Stimulated activated CD4-positive, alpha-beta T cell treated with anti-CD3 and anti-CD28 coated beads, Interleukin-15, amount 100 ng/mL, for 24 hours (primary cell): ENCODE results near the gene NOCT.
"Not testable (repeated sequence)": the region's sequence is repeated elsewhere in the genome, so short reads cannot be mapped to it uniquely, and the experiment has no call there.

Experiments used
- DNase-seq: peaks from one replicate; pipeline ENCODE4 v3.0.0-alpha.2; 2020

NOCT gene

DNA sequence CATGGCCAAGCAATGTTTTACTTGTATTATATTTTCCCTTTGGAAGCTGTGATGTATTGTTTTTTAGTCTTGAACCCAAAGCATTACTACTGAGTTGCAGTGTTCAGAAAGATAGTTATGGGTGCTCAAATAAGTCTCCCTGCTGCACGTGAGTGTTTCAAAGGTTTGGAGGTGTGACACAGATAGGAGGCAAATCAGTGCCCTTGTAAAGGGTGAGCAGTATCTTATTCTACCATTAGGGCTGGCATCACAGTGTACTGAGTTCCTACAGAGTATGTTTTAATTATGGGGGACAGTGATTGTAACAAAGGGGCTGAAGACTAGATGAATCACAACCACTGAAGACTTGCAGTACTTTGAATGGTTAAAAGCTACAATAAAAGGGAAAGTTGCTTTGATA is 38.3 kb downstream of the NOCT start:
- no peak for DNase-seq

GRCh38 chr4:139054791-139055505 is 39.4 kb downstream of the NOCT start:
- DNase-seq, result no peak

DNA sequence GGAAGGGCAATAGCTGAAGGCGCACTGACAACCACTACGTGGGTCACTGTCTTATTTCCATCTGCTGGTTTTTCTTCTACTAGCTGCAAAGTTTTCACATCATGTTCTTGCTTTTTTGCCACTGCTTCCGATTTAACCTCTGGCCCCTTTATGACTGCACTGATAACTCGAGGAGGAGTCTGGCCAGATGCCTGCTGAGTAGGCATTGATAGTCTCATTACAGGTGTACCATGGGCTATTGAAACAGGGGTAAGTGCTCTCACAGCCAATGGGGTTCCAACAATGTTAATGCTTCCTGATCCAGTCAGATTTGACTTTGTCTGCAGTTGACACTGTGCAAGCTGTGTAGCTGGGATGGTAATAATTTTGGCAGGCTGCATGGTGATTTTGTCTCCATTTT is 43.4 kb downstream of the NOCT start:
- not testable (repeated sequence) for DNase-seq

DNA sequence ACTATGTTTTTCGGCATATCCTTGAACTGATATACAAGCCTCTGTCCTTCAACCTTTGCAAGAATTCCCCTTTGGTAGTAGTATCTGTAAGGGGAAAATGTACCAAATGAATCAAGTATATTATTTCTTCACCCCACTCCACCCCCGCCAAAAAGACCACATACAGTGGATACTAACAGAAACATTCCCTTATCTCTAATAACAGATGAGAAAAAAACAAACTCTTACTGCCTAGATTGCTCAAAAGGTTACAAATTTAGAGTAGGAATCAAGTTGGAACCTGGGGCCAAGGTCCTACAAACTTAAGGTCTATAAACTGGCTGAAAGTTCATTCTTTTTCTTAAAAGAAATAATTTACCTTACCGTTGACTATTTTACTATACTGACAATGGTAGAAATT is 45.0 kb downstream of the NOCT start:
- no peak for DNase-seq

DNA sequence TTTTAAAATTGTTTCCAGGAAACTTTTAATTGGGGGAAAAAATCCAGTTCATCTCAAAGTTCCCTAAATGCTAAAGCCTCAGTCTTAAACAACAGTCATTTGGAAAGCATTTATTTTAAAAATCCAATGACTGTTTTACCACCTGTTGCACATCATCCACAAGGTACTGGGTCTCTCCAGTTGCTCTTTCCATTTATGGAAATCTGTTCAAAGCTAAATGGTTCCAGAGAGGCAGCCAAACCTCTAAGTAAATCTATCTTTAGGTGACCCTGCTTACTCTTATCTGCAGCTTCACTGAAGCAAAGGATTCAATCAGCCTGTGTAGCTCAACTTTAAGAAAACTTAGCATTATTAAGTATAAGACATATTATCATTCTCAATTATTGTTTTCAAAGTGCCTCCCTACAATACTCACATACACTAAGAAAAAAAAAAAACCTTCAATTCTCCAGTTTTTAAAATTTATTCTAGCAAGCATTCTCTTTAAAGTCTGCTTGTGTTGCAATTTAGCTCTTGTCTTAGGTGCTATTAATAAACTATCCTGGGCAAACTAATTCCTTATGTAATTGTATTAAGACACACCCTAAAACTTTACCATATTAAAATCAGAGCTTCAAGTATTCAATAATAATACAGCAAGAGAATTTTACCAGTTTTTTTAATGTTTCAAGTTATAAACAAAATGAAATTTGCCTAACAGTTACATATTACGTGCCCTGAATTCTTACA is 60.6 kb downstream of the NOCT start:
- DNase-seq, result no peak

DNA sequence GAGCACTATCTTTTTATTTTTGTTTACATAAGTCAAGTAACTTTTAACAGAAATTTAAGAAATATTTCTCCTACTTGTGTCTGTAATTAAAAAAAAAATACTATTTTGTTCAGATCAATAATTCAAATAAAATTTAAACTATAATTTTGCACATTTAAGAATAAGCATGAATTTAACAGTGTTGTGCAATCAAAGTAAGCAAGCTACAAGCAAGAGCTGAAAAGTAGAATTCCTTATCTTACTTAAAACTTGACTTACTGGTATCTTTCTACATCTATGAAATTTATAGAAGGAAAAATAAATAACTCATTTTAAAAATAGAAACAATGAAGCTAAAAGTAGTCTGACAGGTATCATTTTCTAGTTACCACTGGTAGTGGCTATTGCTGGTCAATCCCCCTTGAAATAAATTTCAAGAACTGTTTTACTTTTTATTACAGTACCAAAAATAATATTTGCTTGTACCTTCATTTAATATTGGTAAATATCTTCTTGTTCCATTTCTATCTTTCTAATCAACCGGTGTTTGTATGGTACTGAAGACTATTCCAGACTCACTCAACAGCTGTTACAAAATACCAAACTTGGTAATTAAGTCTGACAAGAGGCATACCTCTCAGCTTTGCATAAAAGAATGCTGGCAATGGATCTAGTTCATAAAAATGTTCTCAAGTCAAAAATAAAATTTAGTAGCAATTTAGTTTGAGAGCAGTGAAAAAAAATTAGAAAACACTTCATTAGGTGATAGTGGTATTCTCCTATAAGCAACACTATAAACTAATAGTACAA is 62.2 kb downstream of the NOCT start:
- DNase-seq, result no peak

DNA sequence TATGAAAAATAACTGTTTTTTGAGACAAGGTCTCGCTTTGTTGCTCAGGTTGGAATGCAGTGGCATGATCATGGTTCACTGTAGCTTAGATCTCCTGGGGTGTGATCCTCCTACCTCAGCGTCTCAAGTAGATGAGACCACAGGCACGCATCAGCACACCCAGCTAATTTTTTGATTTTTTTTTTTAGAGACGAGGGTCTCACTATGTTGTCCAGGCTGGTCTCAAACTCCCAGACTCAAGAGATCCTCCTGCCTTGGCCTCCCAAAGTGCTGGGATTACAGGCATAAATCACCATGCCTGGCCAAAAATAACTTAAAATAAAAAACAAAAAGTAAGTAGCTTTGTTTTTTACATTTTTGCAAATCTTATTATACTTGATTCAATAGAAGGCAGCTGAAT is 63.3 kb downstream of the NOCT start:
- DNase-seq, result no peak

DNA sequence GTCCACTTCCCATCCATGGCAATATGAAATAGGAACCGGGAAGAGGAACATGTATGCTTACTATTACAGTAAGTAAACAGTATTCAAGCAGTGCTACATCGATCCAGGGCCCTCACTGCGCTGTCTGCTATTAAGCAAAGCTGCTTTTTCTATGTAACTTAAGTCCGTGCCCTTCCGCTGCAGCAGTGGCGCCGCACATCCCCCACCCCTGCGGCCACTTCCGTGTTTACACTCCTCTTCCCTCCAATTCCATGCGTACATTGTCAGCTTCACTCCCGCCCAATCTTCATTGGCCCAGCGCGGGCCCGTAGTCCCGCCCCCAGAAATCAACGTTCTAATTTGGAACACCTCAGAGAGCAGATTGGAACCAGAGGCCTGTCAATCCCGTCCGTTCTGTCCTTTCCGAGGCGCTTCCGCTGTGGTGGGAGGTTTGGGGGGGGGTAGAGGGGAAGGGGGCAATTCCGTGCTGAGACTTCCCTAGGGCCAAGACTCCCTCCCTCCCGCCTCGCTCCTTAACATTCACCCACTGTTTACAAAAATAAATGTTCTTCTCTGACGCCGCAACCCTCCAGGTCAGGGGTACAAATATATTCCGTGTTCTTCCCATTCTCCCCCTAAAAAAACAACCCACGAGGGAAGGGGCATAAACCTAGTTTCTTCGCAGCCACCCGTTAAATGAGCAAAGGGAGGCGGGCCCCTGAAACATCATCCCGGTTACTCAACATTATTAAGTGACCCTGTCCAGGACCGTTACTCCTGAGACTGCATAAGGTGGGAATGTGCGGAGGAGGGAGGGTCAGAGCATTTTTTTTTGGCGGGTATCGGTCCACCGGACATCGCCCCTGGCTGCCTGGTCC is 67.4 kb downstream of the NOCT start:
- peak; percentile 94 for DNase-seq

DNA sequence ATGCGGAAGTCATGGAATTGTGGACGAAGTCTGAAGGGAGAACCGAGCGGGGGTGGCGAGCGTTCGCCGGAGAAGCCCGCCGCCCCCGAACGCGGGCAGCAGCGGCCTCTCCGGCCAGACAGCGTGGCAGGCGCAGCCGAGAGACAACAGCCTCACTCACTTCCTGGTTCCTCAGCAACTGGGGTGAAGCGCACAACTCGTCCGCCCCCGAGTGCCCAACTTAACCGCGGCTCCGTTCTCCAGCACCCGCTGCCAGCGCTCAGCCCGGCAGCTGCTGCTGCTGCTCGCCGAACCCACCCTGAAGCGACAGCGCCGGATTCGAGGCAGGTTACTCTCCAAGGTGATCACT is 68.0 kb downstream of the NOCT start:
- DNase-seq, result peak; percentile 70

DNA sequence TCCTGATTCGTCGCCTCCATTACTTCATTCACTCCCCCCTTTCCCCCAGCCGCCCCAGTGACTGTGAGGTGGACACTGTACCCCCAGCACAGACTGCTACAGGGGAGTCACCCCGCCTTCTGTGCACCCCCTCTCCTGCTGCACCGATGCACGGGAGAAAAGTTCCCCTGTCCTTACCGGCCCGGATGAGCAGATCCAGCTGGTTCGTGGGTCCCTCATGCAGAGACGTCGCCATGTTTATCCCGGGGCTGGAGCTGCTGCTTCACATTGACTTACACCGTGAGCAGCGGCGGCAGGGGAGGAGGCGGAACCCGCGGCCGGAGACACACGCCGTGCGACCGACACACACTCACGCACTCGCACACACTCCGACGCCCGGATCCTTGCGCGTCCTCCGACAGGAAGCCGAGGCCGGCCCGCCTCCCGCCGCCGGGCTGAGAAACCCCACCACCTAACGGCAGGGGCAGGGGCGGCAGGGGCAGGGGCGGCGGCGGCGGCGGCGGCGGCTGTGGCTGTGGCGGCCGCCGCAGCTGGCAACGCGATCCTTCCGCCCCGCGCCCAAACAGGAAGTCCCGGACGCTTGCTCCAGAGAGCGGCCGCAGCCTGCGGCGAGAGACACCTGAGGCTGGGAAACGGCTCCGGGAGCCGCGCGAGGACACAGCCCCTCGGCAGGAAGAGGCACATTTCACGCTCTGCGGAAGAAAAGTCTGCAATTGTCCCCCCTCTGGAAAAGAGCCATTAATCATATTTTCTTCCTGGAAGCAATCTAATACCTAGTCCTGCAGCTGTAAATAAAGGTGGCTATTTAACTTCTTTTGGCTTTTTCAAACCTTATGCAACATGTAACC is 68.6 kb downstream of the NOCT start:
- peak; percentile 92 for DNase-seq

GRCh38 chr4:139084804-139085093 is 69.2 kb downstream of the NOCT start:
- DNase-seq, result no peak

GRCh38 chr4:139085141-139085540 is 69.6 kb downstream of the NOCT start:
- DNase-seq, result no peak

DNA sequence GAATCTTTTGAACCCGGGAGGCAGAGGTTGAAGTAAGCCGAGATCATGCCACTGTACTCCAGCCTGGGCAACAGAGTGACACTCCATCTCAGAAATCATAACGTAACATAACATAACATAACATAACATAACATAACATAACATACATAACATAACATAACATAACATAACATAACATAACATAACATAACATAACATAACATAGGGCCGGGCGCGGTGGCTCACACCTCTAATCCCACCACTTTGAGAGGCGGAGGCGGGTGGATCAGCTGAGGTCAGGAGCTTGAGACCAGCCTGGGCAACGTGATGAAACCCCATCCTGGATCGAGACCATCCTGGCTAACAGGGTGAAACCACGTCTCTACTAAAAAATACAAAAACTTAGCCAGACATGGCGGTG is 76.7 kb downstream of the NOCT start:
- no peak for DNase-seq
